SIG-M5 treated with dmso at 0.1 percent for 504 hours (cell line): ENCODE measurements around the gene UVRAG.
"Not testable (repeated sequence)": the region's sequence is repeated elsewhere in the genome, so short reads cannot be mapped to it uniquely, and the experiment has no call there.

ENCODE experiments used
- DNase-seq: peaks from one replicate; lab custom pipeline; 2025; ENCODE audit not compliant: unreplicated experiment; lab: John Stamatoyannopoulos, UW

UVRAG gene

DNA sequence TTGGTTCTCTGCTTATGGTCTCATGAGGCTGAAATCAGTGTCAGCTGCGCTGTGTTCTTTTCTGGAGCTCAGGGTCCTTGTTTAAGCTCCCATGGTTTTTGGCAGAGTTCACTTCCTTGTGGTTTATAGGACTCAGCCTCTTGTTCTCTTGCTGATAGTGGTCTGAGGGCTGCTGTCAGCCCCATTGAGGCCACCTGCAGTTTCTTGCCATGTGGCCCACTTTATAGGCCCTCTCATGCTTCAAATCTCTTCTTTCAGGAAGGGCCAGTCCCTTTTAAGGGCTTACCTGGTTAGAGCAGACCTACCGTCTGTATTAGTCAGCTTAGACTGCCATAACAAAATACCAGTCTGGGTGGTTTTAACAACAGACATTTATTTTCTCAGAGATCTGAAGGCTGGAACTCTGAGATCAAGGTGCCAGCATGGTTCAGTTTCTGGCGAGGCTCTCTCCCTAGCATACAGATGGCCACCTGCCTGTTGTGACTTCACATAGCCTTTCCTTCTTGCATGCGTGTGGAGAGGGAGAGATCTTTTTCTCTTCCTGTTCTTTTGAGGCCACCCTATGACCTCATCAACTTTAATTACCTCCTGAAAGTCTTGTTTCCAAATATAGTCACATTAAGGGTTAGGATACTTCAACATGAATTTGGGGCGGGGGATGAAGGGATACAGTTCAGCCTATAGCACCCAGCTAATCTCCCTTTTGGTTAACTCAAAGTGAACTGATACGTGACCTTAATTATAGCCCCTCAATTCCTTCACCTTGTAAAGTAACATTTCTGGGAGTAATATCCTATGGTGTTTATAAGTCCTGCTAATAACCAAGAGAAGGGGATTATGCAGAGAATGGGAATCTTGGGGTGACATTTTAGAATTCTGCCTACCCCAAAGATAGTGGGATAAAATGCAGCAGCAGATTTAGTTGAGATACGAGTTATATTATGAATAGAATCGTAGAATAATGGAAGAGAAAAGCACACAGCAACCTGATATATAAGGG lies 131.8 kb downstream of the UVRAG start:
- peak; percentile 6 for DNase-seq

DNA sequence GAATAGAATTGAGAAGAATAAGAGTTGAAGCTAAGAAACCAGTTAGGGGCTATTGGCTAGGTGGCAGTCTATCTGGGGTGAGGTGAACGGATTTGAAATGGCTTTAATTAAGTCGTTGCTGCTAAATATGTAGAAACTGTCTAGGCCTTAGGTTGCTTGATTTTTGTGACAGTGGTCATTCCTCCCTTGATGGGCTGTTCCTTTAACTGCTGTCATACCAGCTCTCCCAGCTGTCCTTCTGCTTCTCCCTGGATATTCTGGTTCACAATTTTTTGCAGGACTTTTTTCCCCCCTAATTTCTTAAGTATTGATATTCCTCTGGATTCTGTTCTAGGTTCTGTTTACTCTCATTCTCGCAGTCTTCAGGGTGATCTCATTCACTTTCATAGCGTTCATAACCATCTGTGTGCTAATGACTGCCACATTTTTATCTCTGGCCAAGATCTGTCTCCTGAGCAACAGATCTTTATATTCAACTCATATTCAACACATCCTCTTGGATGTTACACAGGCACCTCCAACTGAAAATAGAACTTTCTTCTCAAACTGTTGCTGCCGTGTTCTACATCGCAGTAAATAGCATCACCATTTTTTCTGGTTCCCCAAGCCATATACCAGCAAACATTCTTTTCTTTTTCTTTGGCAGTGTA lies 134.1 kb downstream of the UVRAG start:
- DNase-seq = no peak

DNA sequence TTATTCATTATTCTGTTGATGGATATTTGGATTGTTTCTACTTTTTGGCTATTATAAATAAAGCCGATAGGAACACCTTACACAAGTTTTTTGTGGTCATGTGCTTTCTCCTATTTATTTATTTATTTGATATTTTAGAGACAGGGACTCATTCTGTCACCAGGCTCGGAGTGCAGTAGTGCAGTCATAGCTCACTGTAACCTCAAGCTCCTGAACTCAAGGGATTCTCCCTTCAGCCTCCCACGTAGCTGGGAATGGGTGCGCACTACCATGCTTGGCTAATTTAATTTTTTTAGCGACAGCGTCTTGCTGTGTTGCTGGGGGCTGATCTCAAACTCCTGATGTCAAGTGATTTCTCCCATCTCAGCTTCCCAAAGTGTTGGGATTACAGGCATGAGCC lies 135.1 kb downstream of the UVRAG start:
- DNase-seq = no peak

DNA sequence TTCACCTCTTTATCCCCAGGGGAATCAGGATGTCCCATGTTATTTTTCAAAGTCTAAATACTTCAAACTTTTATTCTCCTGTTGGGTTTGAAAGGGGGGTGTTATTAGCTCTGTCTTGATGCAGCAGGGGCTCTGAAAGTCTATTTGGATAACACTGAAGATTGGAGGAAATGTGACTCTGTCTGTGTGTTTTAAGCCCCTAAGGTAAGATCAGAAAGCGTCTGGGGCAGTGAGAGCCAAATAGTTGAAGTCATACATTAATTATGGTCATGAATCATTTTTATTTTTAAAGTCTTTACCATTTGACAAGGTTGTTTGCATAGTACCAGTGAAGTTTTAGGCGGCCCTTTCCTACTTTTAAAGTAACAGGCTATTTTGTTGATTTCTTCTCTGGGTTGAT lies 139.0 kb downstream of the UVRAG start:
- DNase-seq = no peak

DNA sequence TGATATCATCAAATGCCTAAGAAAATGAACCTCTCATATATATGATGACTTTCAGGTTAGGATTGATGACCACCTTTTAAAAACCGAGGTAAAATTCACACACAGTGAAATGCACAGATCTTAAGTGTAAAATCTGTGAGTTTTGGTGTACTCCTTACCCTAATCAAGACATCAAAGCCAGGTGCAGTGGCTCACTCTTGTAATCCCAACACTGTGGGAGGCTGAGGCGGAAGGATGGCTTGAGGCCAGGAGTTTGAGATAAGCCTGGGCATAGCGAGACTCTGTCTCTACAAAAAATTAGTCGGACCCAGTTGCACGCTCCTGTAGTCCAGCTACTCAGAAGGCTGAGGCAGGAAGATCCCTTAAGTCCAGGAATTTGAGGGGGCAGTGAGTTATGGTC lies 140.4 kb downstream of the UVRAG start:
- DNase-seq = no peak

DNA sequence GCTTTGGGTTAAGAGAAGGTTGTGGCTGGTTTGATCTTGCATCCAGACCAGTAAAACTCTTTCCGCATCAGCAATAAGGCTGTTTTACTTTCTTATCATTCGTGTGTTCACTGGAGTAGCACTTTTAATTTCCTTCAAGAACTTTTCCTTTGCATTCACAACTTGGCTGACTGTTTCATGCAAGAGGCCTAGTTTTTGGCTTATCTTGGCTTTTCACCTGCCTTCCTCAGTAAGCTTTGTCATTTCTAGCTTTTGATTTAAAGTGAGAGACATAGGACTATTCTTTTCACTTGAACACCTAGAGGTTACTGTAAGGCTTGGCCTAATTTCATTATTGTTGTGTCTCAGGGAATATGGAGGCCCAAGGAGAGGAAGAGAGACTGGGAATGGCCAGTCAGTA lies 144.5 kb downstream of the UVRAG start:
- no peak for DNase-seq

GRCh38 chr11:75964071-75964470 lies 149.1 kb downstream of the UVRAG start:
- no peak for DNase-seq

- DNase-seq = peak; percentile 35
Measured at GRCh38 chr11:75966537-75967287, 151.7 kb downstream of the UVRAG start.

DNA sequence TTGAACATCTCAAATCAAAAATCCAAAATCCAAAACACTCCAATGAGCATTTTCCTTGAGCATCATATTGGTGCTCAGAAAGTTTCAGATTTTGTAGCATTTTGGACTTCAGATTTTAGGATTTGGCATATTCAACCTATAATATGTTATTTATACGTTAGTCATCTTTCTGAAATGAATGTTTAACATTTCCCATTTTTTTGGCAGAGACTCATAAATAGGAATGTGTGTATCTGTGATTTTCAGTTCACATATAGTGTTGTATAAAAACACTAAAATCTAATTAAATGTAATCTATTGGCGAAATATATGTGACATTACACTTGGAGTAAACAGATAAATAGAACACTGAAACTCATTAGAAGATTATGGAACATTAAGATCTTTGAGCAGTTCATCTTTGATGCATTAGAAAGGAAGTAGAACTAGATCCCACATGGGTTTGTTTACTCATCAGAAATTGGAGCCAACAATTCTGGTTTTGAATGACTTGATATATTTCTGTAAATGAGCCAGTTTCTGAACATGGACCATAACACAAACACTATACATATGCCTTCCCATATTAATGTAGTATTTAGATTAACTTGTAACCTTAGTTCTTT lies 153.1 kb downstream of the UVRAG start:
- DNase-seq = no peak

DNA sequence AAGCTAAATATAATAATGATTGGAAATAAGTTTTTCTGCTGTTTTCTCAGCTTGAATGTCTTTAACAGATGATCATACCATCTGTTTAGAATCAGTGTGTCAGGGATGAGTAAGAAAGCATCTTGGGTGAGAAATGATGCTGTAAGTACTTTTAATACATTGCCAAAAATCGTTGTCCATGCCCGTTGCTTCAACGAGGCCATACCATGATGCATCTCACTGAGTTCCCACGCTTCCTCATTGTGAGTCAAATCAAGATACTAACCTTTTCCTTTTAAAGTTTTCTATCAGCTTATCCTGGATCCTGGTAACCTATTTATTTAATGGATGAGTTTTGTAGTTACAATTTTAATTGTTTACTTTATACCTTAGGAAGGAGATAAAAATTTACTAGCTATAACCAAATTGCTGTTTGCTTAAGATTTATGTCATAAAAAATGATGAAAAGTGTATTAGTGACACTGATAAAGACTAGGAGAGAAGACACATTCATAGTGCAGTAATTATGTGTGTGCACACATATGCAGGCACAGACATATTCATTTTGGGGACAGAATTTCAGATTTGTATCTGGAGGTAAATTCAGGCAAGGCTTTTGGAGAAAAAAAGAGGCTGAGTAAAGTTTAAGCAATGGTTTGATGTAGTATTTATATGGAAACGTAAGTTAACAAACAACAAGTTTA lies 154.8 kb downstream of the UVRAG start:
- DNase-seq = no peak

DNA sequence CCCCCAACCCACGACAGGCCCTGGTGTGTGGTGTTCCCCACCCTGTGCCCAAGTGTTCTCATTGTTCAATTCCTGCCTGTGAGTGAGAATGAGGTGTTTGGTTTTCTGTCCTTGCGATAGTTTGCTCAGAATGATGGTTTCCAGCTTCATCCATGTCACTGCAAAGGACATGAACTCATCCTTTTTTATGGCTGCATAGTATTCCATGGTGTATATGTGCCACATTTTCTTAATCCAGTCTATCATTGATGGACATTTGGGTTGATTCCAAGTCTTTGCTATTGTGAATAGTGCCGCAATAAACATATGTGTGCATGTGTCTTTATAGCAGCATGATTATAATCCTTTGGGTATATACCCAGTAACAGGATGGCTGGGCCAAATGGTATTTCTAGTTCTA lies 158.7 kb downstream of the UVRAG start:
- not testable (repeated sequence) for DNase-seq

- not testable (repeated sequence) for DNase-seq
Measured at GRCh38 chr11:75979075-75979474, 164.1 kb downstream of the UVRAG start.

DNA sequence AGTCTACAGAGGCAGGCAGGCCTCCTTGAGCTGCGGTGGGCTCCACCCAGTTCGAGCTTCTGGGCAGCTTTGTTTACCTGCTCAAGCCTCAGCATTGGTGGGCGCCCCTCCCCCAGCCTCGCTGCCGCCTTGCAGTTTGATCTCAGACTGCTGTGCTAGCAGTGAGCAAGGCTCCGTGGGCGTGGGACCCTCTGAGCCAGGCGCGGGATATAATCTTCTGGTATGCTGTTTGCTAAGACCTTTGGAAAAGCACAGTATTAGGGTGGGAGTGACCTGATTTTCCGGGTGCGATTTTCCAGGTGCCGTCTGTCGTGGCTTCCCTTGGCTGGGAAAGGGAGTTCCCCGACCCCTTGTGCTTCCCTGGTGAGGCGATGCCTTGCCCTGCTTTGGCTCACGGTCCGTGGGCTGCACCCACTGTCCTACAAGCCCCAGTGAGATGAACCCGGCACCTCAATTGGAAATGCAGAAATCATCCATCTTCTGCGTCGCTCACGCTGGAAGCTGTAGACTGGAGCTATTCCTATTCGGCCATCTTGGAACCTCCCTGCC lies 164.5 kb downstream of the UVRAG start:
- DNase-seq = not testable (repeated sequence)

- no peak for DNase-seq
Measured at GRCh38 chr11:75980031-75980430, 165.0 kb downstream of the UVRAG start.

DNA sequence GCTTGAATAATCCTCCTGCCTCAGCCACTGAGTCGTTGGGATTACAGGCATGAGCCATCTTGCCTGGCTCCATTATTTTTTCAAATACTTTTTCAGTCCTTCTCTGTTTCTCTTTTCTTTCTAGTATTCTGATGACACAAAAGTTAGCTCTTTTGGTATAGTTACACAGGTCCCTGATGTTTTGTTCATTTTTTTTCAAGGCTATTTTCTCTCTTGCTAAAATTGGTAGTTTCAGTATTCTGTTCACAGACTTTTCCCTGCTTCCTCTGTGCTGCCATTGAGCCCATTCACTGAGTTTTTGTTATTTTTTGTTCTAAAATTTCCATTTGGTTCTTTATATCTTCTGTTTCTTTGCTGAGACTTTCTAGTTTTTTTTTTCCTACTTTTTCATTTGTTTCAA lies 166.5 kb downstream of the UVRAG start:
- DNase-seq = no peak

GRCh38 chr11:75982309-75982708 lies 167.3 kb downstream of the UVRAG start:
- DNase-seq = no peak

GRCh38 chr11:75986966-75987365 lies 172.0 kb downstream of the UVRAG start:
- no peak for DNase-seq

DNA sequence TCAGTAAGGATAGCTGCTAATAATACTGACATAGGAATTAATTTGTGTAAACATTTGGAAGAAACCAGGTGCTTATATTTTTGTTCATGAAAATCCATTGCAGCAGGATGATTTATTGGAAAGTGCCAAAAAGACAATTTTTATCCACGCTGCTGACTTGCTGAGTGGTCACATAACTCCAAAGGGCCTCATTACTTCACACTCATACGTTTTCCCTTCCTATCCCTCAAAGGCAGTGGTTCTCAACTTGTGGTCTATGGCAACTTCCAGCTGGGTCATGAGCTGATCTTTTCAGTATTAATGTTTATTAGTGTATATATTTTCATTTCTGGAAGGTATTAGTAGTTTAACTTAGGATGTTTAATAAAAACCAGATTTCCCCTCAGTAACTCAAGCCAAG lies 178.1 kb downstream of the UVRAG start:
- no peak for DNase-seq

GRCh38 chr11:75994616-75995015 lies 179.6 kb downstream of the UVRAG start:
- no peak for DNase-seq
